Loucy (cell line): ENCODE data around the gene LMAN2L.

ENCODE experiments used
- H2AFZ ChIP-seq: fragments of 200-600 bp; sonication (generic); 2 replicates; pipeline ENCODE4 v1.6.0; 2016; ENCODE audit warnings: antibody characterized with exemption, mild to moderate bottlenecking, low read length, moderate library complexity
- H3F3A ChIP-seq: fragments of 200-600 bp; 2 replicates; pipeline ENCODE4 v1.6.0; 2016; ENCODE audit warnings: antibody characterized with exemption, low read depth, mild to moderate bottlenecking
- H3K27me3 ChIP-seq: fragments of 200-600 bp; sonication (generic); 2 replicates; pipeline ENCODE4 v1.6.1; 2014; ENCODE audit warnings: low read length, mild to moderate bottlenecking; ENCODE audit not compliant: insufficient read depth, poor library complexity, severe bottlenecking
- H3K36me3 ChIP-seq: fragments of 200-600 bp; sonication (generic); 2 replicates; pipeline ENCODE4 v1.6.1; 2016; ENCODE audit warnings: low read length; ENCODE audit not compliant: insufficient read depth
- H3K4me1 ChIP-seq: fragments of 200-600 bp; sonication (generic); 2 replicates; pipeline ENCODE4 v1.5.1; 2014; ENCODE audit warnings: low read length, mild to moderate bottlenecking; ENCODE audit not compliant: insufficient read depth, poor library complexity, severe bottlenecking
- H3K4me2 ChIP-seq: fragments of 200-600 bp; sonication (generic); 2 replicates; pipeline ENCODE4 v1.6.0; 2014; ENCODE audit warnings: antibody characterized with exemption, low read length, low read depth, mild to moderate bottlenecking; ENCODE audit not compliant: poor library complexity, severe bottlenecking
- H3K4me3 ChIP-seq: fragments of 200-600 bp; sonication (generic); 2 replicates; pipeline ENCODE4 v1.5.1; 2014; ENCODE audit warnings: low read length, mild to moderate bottlenecking, mixed read lengths; ENCODE audit not compliant: poor library complexity, severe bottlenecking
- H3K79me2 ChIP-seq: fragments of 200-600 bp; sonication (generic); 2 replicates; pipeline ENCODE4 v1.6.1; 2014; ENCODE audit warnings: low read length; ENCODE audit not compliant: insufficient read depth
- H3K9ac ChIP-seq: fragments of 200-600 bp; sonication (generic); 2 replicates; pipeline ENCODE4 v1.6.0; 2014; ENCODE audit warnings: mild to moderate bottlenecking, low read depth, low read length, moderate library complexity; ENCODE audit not compliant: poor library complexity, severe bottlenecking
- H3K9me2 ChIP-seq: fragments of 200-600 bp; sonication (generic); replicated peaks from 2 replicates; pipeline ENCODE4 v1.6.1; 2016; ENCODE audit warnings: low read depth, low read length, mixed read lengths
- H3K9me3 ChIP-seq: fragments of 200-600 bp; sonication (generic); 2 replicates; pipeline ENCODE4 v1.6.1; 2014; ENCODE audit warnings: mild to moderate bottlenecking, antibody characterized with exemption, low read length, low read depth; ENCODE audit not compliant: insufficient read depth
- H4K20me1 ChIP-seq: fragments of 200-600 bp; sonication (generic); 2 replicates; pipeline ENCODE4 v1.6.0; 2014; ENCODE audit warnings: antibody characterized with exemption, low read length, mild to moderate bottlenecking; ENCODE audit not compliant: insufficient read depth, poor library complexity, severe bottlenecking
- CTCF ChIP-seq: fragments of 200-600 bp; sonication (generic); conservative IDR thresholded peaks from 2 replicates; pipeline ENCODE4 v1.5.1; 2014; ENCODE audit warnings: mild to moderate bottlenecking, antibody characterized with exemption, low read length
- EZH2phosphoT487 ChIP-seq: fragments of 200-600 bp; IDR thresholded peaks from 2 replicates; pipeline ENCODE4 v1.6.1; 2018; ENCODE audit warnings: antibody characterized with exemption, mild to moderate bottlenecking, moderate library complexity, borderline replicate concordance

Gene LMAN2L

GRCh38 chr2:96787411-96787810, 47.5 kb upstream of the LMAN2L start:
- Histone ChIP-seq H3K9ac (no peak overlapping the region), H3K27me3 (no peaks in the 10 kb centered on the region), H3K4me3 (no peak overlapping the region), H3K9me2 (no peaks in the 10 kb centered on the region), H3K9me3 (no peaks in the 10 kb centered on the region), H3K79me2 (no peaks in the 10 kb centered on the region), H3K36me3 (no peaks in the 10 kb centered on the region), H3K4me2 (no peak overlapping the region), H2AFZ (no peak overlapping the region), H3F3A (no peaks in the 10 kb centered on the region), H4K20me1 (no peaks in the 10 kb centered on the region), H3K4me1 (no peaks in the 10 kb centered on the region)
- TF ChIP-seq CTCF = no peak
- TF ChIP-seq EZH2phosphoT487 = no peak

GRCh38 chr2:96783388-96783787, 43.5 kb upstream of the LMAN2L start:
- TF ChIP-seq CTCF = no peak
- no peak for TF ChIP-seq EZH2phosphoT487
- Histone ChIP-seq H3K9ac (no peak overlapping the region), H4K20me1 (no peaks in the 10 kb centered on the region), H2AFZ (no peak overlapping the region), H3K4me2 (no peak overlapping the region), H3F3A (no peaks in the 10 kb centered on the region), H3K4me1 (no peaks in the 10 kb centered on the region), H3K4me3 (no peak overlapping the region), H3K9me3 (no peaks in the 10 kb centered on the region), H3K36me3 (no peaks in the 10 kb centered on the region), H3K27me3 (no peaks in the 10 kb centered on the region), H3K79me2 (no peaks in the 10 kb centered on the region), H3K9me2 (no peaks in the 10 kb centered on the region)

- Histone ChIP-seq H3F3A (no peaks in the 10 kb centered on the region), H3K9me3 (no peaks in the 10 kb centered on the region), H3K4me2 (no peak overlapping the region), H3K4me1 (peaks cover 5% of the 10 kb centered on the region), H4K20me1 (no peaks in the 10 kb centered on the region), H3K36me3 (no peaks in the 10 kb centered on the region), H2AFZ (no peak overlapping the region), H3K27me3 (no peaks in the 10 kb centered on the region), H3K9ac (no peak overlapping the region), H3K9me2 (no peaks in the 10 kb centered on the region), H3K79me2 (no peaks in the 10 kb centered on the region), H3K4me3 (no peak overlapping the region)
- TF ChIP-seq CTCF (no peak), EZH2phosphoT487 (no peak)
Measured at GRCh38 chr2:96775160-96775559, 35.3 kb upstream of the LMAN2L start.
